ENCODE results near the gene COMMD1. TPM values are rescaled to one million over a fixed set of nuclear protein-coding genes. Genes with fewer than 3 reads are reported as not detected.

The COMMD1 gene
- total RNA-seq, 1 experiment from 2014 or later = 49.9 TPM

GRCh38 chr2:62177392-62178049 is 272.0 kb downstream of the COMMD1 start:
- DNase-seq (ENCODE audit: low read depth) = no peak

- no peak for DNase-seq (ENCODE audit: low read depth)
These were observed 273.3 kb downstream of the COMMD1 start for GRCh38 chr2:62178741-62179271.

GRCh38 chr2:62180975-62181374 is 275.5 kb downstream of the COMMD1 start:
- no peak for DNase-seq (ENCODE audit: low read depth)

- no peak for DNase-seq (ENCODE audit: low read depth)
These were observed 276.4 kb downstream of the COMMD1 start for GRCh38 chr2:62181843-62182242.

GRCh38 chr2:62184512-62185230 is 279.2 kb downstream of the COMMD1 start:
- no peak for DNase-seq (ENCODE audit: low read depth)

Other genes with a start within 250 kb of the COMMD1 start
- gene FAM161A, start 51.6 kb upstream of the COMMD1 start, total RNA-seq (2014; rRNA removed) = 2.3 and 2.5 TPM in 2 replicates
- gene CCT4, start 17.0 kb upstream of the COMMD1 start, total RNA-seq (2014; rRNA removed) = 203 and 205 TPM in 2 replicates

Measured in LHCN-M2 (cell line).